Subcutaneous adipose tissue (tissue), 4 donors: Measurements from ENCODE around the gene TIRAP. TPM values are rescaled to one million over a fixed set of nuclear protein-coding genes. Genes with fewer than 3 reads are reported as not detected.

ENCODE experiments used
- total RNA-seq, 4 donors: library from RNA; depleted of rRNA; stranded (reverse); fragments of >200 nt; gene quantifications; one replicate each; pipeline ENCODE4 v1.1.0, GENCODE V29; 2016
- TF ChIP-seq, protein P1 (sequence below): fragments of 450-650 bp; IDR thresholded peaks from one replicate; pipeline ENCODE4 v1.5.1; 2016; ENCODE audit warnings: low read depth, mild to moderate bottlenecking, control low read depth, antibody characterized with exemption, moderate library complexity

The TIRAP gene
- total RNA-seq, 4 donors from 2014 or later, result 7.7 to 14.3 (median 9.3) TPM

DNA sequence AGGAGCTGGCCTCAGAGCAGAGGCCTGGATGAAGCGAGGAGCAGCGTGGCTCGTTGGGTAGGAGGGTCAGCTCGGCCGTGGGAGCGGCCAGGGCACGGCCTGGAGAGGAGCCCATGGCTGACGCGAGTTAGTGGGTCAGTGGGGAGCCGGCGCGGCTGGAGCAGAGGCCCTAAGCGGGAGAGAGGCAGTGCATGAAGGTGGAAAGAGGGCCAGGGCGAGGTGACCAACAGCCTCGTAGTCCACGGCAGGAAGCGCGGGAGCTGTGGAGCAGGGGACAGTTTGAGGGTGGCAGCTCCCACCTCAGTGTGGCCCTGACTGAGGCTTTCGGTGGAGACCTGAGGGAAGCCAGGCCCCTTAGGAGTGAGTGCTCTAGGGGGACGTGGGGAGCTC, 45.1 kb downstream of the TIRAP start:
- TF ChIP-seq, protein P1, sequence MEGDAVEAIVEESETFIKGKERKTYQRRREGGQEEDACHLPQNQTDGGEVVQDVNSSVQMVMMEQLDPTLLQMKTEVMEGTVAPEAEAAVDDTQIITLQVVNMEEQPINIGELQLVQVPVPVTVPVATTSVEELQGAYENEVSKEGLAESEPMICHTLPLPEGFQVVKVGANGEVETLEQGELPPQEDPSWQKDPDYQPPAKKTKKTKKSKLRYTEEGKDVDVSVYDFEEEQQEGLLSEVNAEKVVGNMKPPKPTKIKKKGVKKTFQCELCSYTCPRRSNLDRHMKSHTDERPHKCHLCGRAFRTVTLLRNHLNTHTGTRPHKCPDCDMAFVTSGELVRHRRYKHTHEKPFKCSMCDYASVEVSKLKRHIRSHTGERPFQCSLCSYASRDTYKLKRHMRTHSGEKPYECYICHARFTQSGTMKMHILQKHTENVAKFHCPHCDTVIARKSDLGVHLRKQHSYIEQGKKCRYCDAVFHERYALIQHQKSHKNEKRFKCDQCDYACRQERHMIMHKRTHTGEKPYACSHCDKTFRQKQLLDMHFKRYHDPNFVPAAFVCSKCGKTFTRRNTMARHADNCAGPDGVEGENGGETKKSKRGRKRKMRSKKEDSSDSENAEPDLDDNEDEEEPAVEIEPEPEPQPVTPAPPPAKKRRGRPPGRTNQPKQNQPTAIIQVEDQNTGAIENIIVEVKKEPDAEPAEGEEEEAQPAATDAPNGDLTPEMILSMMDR, result no peak

GRCh38 chr11:126328444-126328843, 45.6 kb downstream of the TIRAP start:
- TF ChIP-seq, protein P1, result no peak

GRCh38 chr11:126328938-126329643, 46.2 kb downstream of the TIRAP start:
- TF ChIP-seq, protein P1, result no peak

DNA sequence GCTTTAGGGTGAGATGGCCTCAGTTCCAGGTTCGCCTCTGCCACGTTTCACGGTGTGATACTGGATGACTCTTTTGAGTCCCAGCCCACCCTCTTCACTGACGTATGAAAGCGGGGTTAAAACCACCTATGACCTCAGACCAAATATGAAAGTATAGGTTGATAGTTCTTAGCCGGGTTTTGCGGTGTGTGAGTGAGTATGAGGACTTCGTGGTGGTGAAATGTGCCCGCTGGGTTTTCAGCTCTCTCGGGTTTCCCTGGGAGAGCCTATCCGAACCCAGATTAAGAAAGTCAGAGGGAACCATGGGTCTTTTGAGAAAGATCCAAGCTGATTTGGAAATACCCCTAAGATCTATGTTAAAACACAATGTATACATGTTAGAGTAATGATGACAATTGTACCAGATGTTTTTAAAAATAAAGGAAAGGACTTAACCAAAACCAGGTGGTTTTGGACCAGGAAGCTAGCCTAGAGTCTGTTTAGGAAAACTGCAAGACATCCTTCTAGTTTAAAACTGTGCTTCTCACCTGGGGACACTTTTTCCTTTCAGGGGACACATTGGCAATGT, 46.8 kb downstream of the TIRAP start:
- TF ChIP-seq, protein P1, result no peak

DNA sequence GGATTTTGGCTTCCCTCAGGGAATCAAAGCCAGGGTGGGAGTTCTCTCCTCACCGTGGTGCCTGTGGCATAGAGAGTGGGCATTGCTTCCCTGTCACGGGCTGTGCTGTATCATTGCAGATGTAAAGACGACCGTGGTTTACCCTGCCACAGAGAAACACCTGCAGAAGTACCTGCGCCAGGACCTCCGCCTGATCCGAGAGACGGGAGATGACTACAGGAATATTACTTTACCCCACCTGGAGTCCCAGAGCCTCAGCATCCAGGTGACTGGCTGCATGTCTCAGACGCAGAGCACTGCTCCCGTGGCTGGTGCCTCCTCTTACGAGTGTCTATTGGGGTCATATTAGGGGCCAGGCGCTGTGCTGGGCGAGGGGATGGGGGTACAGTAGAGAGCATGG, 48.4 kb downstream of the TIRAP start:
- TF ChIP-seq, protein P1, result no peak

DNA sequence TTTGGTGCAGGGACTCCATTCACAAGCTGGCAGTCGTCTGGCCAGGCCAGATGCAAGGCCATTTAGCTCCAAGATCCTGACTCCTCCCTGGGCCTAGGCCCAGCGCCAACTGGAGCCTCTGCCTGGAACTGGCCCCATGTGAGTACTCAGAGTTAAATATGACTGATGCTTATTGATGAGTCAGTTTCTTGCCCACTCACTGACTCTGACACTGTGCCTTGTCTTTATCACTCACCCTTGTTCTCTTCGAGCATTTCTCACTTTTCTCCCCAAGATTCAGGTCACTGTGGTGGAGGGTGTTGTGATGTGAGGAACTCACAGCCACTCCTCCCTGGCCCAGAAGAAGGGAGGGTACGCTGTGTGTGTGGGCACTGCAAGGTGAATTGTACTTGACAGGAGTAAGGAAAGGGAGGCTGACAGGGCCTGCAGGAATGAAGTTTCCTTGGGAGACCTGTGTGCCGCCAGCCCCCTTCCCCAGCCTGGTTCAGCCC, 49.4 kb downstream of the TIRAP start:
- TF ChIP-seq, protein P1, result no peak

DNA sequence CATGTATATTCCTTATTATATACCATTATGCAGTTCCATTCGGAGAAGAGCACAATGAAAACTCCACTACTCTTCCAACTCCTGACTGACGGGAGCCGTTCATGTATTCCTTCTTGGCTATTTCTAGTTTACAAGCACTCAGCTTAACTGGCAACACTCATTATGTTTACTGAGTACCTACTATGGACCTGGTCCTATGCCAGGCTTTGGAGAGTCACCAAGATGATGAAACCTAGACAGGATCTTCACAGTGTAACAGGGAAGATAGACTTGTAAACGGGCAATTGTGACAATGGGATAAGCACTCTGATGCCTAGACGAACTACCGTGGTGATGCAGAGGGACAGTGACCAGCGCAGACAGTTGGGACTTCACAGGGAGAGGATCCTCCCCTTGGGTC, 50.2 kb downstream of the TIRAP start:
- TF ChIP-seq, protein P1, result no peak
